ENCODE data around the gene KLK7.

DNA sequence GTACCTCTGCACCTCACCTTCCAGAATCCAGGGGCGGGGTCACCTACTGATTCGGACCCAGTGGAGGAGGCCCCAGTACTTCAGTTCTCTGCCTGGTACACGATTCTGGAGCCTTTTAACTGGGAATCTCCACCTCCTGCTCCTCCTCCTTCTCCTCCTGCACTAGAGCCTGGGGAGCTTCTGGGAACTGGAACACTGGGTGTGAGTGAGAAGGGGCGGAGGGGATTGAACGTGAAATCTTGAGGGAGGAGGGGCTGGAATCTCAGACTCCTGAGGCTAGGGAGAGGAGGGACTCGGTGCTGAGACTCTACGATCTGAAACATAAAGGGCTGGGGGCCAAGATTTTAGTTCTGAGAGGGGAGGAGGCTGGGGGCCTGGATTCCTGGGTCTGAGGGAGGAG is 17.8 kb upstream of the KLK7 start, which contains the start of gene KLK8:
- TF ChIP-seq CTCF (IDR thresholded peaks at IDR 0.05) (no peak), ZFX (IDR thresholded peaks at IDR 0.05; ENCODE audit: borderline replicate concordance) (no peak)
